Measurements from ENCODE around the gene NUDCD3. TPM values are rescaled to one million over a fixed set of nuclear protein-coding genes. Genes with fewer than 3 reads are reported as not detected.

Gene NUDCD3
- total and polyA plus RNA-seq, 4 donors, result 24.8 to 91.0 (median 52.4) TPM

DNA sequence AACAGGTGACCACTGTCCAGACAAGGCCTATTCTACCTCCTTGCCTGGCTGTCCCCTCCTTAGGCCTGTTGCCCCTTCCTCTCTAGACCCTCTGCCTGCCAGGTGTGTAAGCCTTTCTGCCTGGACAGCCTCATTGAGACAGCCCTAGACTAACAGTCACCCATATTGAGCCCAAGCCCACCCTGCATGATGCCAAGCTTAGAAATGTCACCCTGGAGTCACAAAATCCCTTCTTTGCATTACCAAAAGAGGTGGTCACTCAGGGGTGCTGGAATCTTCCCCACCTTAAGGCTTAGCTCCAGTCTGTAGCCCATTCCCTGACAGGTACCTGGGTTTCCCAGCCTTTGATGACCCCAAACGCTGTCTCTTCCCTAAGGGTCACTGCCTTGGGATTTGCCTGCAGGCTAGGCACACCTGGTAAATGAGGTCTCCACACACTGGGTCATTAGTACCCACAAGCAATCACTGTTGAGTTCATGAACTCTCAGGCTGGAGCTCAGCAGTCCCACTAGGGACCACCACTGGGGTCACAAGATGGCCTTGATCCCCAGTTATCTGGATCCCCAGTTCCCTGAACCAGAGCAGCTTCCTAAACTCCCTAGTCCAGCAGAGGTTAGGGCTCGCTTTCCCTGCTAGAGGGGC lies 110.1 kb downstream of the NUDCD3 start:
- ATAC-seq (ENCODE audit: insufficient read depth, low FRiP score), result no peak
- H3K27ac ChIP-seq (ENCODE audit: low read depth in 1 of 2, low read length in 1 of 2), result no peak overlapping the region
- DNase-seq, result no peak
- 92 to 97% methylated on average over 2 of the region's 2 CpGs for WGBS, 2 donors
- peaks cover 0 to 26% (median 7%) of the 10 kb centered on the region in 4 donors for H3K36me3 ChIP-seq (ENCODE audit: control insufficient read depth in 4 of 4, insufficient read depth in 4 of 4, low read length in 4 of 4)
- no peak overlapping the region for H3K9ac ChIP-seq (ENCODE audit: insufficient read depth in 1 of 2, low read length in 2 of 2)
- H3K27me3 ChIP-seq (ENCODE audit: control insufficient read depth in 3 of 3, insufficient read depth in 3 of 3, low read length in 2 of 3), result no peaks in the 10 kb centered on the region
- no peak overlapping the region for H3K4me3 ChIP-seq
- TF ChIP-seq, protein P1, sequence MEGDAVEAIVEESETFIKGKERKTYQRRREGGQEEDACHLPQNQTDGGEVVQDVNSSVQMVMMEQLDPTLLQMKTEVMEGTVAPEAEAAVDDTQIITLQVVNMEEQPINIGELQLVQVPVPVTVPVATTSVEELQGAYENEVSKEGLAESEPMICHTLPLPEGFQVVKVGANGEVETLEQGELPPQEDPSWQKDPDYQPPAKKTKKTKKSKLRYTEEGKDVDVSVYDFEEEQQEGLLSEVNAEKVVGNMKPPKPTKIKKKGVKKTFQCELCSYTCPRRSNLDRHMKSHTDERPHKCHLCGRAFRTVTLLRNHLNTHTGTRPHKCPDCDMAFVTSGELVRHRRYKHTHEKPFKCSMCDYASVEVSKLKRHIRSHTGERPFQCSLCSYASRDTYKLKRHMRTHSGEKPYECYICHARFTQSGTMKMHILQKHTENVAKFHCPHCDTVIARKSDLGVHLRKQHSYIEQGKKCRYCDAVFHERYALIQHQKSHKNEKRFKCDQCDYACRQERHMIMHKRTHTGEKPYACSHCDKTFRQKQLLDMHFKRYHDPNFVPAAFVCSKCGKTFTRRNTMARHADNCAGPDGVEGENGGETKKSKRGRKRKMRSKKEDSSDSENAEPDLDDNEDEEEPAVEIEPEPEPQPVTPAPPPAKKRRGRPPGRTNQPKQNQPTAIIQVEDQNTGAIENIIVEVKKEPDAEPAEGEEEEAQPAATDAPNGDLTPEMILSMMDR (IDR thresholded peaks at IDR 0.05; ENCODE audit: control extremely low read depth, extremely low read depth), result no peak
- H3K9me3 ChIP-seq (ENCODE audit: control insufficient read depth in 4 of 4, insufficient read depth in 3 of 4, low read length in 3 of 4), result no peaks in the 10 kb centered on the region
- no peaks in the 10 kb centered on the region for H3K4me1 ChIP-seq (ENCODE audit: control insufficient read depth in 5 of 5, insufficient read depth in 5 of 5, low read length in 5 of 5)

DNA sequence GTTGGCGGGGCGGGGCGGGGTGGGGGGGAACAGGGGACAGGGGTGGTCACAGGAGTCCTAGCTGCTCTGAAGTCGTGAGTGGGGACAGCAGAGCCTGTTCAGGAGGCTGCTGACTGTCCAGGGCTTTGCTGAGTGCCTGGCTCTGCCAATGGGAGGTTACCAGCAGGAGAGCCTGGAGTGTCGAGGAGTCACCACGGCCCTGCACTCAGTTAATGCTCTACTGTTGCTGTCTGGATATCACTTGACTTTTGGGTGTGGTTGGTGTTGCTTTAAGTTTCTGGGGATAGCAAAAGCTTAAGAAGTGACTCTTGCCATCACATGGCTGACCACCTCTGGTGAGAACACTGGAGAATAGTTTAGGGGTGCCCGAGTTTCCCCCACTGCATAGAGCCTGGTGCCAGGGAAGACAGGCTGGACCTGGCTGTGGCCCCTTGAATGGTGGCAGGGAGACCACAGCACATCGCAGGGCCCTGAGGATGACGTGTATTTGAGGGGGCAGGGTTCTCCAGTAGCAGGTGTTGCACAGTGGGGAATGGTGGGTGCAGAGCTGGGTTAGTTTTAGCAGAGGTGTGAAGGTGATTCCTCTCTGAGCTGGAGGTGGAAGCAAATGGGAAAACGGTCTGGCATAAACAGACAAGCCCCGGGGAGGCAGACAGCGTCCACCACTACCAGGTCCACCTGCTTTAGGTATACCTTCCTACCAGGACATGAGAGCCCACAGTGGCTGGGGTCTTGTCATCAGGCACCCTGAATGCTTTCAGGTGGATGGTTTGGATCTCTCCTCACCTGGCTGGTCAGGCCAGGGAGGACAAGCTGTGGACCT lies 110.9 kb downstream of the NUDCD3 start:
- Histone ChIP-seq H3K9me3 (ENCODE audit: control insufficient read depth in 4 of 4, insufficient read depth in 3 of 4, low read length in 3 of 4) (no peaks in the 10 kb centered on the region), H3K27ac (ENCODE audit: low read depth in 1 of 2, low read length in 1 of 2) (no peak overlapping the region), H3K27me3 (ENCODE audit: control insufficient read depth in 3 of 3, insufficient read depth in 3 of 3, low read length in 2 of 3) (no peaks in the 10 kb centered on the region), H3K4me3 (no peak overlapping the region), H3K4me1 (ENCODE audit: control insufficient read depth in 5 of 5, insufficient read depth in 5 of 5, low read length in 5 of 5) (no peaks in the 10 kb centered on the region), H3K36me3 (ENCODE audit: control insufficient read depth in 4 of 4, insufficient read depth in 4 of 4, low read length in 4 of 4) (peaks cover 0 to 19% (median 4%) of the 10 kb centered on the region in 4 donors), H3K9ac (ENCODE audit: insufficient read depth in 1 of 2, low read length in 2 of 2) (no peak overlapping the region)
- TF ChIP-seq, protein P1 (IDR thresholded peaks at IDR 0.05; ENCODE audit: control extremely low read depth, extremely low read depth), result no peak
- 85 to 91% methylated on average over 12 of the region's 12 CpGs for WGBS, 2 donors
- DNase-seq, result no peak
- no peak for ATAC-seq (ENCODE audit: insufficient read depth, low FRiP score)

DNA sequence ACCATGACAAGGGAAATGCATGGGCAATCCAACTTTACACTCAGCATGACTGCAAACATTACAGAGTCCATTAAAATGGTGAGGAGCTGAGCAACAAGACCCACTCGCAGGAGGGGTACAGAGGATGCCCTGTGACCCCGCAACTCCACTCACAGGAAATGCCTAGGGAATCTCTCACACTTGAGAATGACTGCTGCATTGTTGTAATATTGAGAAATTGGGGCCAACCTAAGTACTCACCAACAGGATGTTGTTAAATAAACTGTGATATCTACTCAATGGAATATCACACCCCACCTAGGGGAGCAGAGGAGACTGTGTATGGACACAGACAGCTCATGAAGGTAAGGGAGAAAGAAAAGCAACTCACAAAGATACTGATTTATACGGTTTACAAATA lies 111.7 kb downstream of the NUDCD3 start:
- Histone ChIP-seq H3K4me1 (ENCODE audit: control insufficient read depth in 5 of 5, insufficient read depth in 5 of 5, low read length in 5 of 5) (no peaks in the 10 kb centered on the region), H3K9ac (ENCODE audit: insufficient read depth in 1 of 2, low read length in 2 of 2) (no peak overlapping the region), H3K36me3 (ENCODE audit: control insufficient read depth in 4 of 4, insufficient read depth in 4 of 4, low read length in 4 of 4) (peaks cover 0 to 15% (median 2%) of the 10 kb centered on the region in 4 donors), H3K27me3 (ENCODE audit: control insufficient read depth in 3 of 3, insufficient read depth in 3 of 3, low read length in 2 of 3) (no peaks in the 10 kb centered on the region), H3K27ac (ENCODE audit: low read depth in 1 of 2, low read length in 1 of 2) (no peak overlapping the region), H3K4me3 (no peak overlapping the region), H3K9me3 (ENCODE audit: control insufficient read depth in 4 of 4, insufficient read depth in 3 of 4, low read length in 3 of 4) (no peaks in the 10 kb centered on the region)
- TF ChIP-seq, protein P1 (IDR thresholded peaks at IDR 0.05; ENCODE audit: control extremely low read depth, extremely low read depth), result no peak
- ATAC-seq (ENCODE audit: insufficient read depth, low FRiP score) (no peak), DNase-seq (no peak)
- WGBS, 2 donors, result 53 to 55% methylated on average over 3 of the region's 3 CpGs

Data from lung (tissue), 12 donors.